ENCODE data around the gene NECAB3. TPM values are rescaled to one million over a fixed set of nuclear protein-coding genes. Genes with fewer than 3 reads are reported as not detected.

The NECAB3 gene
- total and polyA plus RNA-seq, 2 of the 13 experiments (the other 11 are each of a cell fraction or from before 2014, with no cell fraction given) = 61.5 to 65.5 TPM

- TF ChIP-seq IKZF5 (CRISPR knock-in tag; IDR thresholded peaks at IDR 0.05) (no peak), TEAD2 (CRISPR knock-in tag; IDR thresholded peaks at IDR 0.05) (no peak), ZNF549 (CRISPR knock-in tag; IDR thresholded peaks at IDR 0.05) (no peak), ZNF672 (CRISPR knock-in tag; IDR thresholded peaks at IDR 0.05) (no peak), HMGA1 (CRISPR knock-in tag; conservative IDR thresholded peaks at IDR 0.05) (no peak), THAP11 (CRISPR knock-in tag; IDR thresholded peaks at IDR 0.05) (no peak), AGO2 (optimal IDR thresholded peaks at IDR 0.05; ENCODE audit: low read depth, low read length) (peak; percentile 82), PAF1 (CRISPR knock-in tag; IDR thresholded peaks at IDR 0.05) (no peak), NRL (CRISPR knock-in tag; IDR thresholded peaks at IDR 0.05; ENCODE audit: borderline replicate concordance) (peak; percentile 76; the same call in 1 of the 2 replicates), E2F5 (CRISPR knock-in tag; conservative IDR thresholded peaks at IDR 0.05) (no peak), ZNF768 (CRISPR knock-in tag; IDR thresholded peaks at IDR 0.05) (0 out of 2 replicates have a peak, but pooled peaks have one; percentile 7), BATF2 (CRISPR knock-in tag; IDR thresholded peaks at IDR 0.05) (no peak), ZZZ3 (CRISPR knock-in tag; IDR thresholded peaks at IDR 0.05; ENCODE audit: borderline replicate concordance) (no peak), MNT (IDR thresholded peaks at IDR 0.05) (no peak), REL (CRISPR knock-in tag; conservative IDR thresholded peaks at IDR 0.05) (no peak), DNMT1 (CRISPR knock-in tag; IDR thresholded peaks at IDR 0.05) (no peak; the same call in 1 of the 2 replicates), ZNF576 (CRISPR knock-in tag; IDR thresholded peaks at IDR 0.05) (no peak)
These were observed 7.7 kb downstream of the NECAB3 start, which contains the start of gene ACTL10 (continued) for GRCh38 chr20:33666293-33667244.
